HG02678 (cell line): Measurements from ENCODE around the gene EVI2A.

ENCODE experiments used
- ATAC-seq: cut with Tn5 transposase; IDR thresholded peaks from one replicate; pipeline ENCODE4 v1.9.1; 2021; ENCODE audit warnings: mild to moderate bottlenecking, moderate library complexity; ENCODE audit not compliant: unreplicated experiment

EVI2A gene

DNA sequence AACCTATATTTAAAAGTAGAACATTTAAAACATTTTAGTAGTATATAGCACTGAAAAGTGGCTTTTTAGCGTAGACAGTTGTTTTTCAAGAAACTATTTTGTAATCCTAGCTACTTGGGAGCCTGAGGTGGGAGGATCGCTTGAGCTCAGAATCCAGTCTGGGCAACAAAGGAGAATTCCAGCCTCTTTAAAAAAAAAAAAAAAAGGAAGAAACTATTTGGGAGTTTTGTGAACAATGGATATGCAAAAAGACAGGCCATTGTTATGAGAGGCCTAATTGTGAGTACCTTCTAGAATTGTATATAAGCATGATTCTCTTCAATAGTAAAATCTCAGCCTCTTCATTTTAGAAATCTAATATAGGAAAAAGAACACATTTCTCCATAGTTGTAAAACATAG is 42.0 kb downstream of the EVI2A start:
- ATAC-seq: no peak

DNA sequence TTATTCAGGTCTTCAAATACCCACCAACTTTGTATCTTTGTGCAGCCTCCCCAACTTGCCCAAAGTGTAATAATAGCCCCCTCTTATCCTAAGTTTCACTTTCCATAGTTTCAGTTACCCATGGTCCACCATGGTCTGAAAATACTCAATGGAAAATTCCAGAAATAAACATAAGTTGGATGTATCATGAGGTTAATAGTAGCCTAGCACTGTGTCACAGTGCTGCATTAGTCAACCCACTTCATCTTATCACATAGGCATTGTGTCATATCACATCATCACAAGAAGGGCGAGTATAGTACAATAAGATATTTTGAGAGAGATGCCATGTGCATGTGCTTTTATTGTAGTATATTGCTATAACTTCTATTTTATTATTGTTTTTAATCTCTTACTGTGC is 46.3 kb downstream of the EVI2A start:
- no peak for ATAC-seq

DNA sequence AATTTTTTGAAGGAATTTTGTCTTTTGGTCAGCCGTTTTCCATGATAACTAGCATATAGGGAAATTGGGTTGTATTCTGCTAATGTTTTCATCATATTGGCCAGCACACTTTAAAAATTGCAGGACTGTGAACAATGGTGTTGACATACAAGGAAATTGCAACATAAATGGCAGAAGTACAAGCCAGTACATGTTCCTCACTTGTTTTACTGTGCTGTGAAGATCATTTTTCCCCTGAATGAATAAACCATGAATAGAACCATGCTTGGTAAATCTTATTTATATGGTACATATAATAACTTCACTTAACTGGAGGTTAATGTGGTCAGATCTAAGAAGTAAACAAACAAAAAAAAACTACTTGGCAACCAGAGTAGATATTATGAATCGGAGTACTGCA is 47.2 kb downstream of the EVI2A start:
- no peak for ATAC-seq

DNA sequence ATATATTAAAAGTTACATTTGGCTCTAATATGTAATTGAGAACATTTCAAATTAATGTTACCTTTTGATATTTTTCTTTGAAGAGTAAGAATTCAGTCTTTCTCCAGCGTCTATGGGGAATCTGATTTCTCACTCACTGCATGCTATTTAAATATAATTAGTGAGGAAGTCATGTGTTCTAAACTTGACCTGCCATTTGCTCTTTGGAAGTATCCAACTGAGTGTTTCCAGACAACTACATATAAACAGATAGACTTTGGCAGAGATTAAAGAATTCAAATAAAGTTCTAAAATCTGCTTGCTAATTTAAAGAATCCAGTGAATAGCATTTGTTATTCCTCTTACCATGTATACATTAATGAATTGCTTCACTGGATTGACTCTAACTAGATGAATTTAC is 47.9 kb downstream of the EVI2A start:
- ATAC-seq: no peak

DNA sequence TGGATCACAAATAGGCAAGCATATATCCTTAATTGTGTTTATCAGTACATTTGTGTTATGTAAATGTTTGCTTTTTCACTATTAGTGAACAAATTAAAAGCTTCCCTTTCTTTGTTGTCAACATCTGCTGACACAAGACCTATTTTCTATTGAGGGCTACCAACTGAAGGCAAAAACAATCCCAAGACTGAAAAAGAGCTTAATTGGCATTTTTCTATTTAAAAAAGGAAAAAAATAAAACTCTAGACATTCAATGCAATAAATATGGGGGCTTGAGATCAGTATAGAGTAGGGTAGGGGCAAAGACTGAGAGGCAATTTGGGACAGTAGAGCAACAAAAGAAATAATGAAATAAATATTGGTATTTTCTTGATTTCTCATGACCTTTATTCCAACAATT is 48.6 kb downstream of the EVI2A start:
- no peak for ATAC-seq

DNA sequence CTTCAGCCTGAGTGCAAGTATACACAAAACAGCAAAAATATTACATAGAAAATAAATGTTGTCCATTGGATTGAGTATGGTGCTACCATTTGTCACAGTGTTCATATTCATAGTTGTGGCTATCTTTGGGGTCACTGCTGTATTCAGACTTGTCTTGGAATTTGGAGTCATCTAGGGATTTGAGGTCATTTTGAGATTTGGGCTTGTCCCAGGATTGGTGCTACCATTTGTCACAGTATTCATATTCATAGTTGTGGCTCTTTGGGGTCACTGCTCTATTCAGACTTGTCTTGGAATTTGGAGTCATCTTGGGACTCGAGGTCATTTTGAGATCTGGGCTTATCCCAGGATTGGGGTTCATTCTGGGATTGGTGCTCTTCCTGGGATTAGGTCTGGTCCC is 49.2 kb downstream of the EVI2A start:
- no peak for ATAC-seq

DNA sequence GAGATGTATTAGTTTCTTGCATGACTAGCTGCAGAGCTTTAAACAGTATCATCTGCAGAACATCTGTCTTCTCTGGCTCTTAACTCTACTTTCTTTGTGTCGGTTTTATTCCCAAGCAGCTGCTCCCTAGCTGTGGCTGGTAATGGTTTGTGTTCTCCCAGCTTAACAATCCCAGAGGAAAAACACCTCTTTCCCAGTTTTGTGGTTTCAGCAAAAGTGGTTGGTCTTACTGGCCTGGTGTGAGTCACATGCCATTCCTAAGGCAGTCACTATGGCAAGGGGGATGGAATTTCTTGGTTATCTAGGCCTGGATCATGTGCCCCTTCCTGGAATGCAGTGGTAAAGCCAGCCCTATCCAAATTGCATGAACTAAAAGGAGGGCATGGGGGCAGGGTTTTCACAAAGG is 51.8 kb downstream of the EVI2A start:
- ATAC-seq: no peak

DNA sequence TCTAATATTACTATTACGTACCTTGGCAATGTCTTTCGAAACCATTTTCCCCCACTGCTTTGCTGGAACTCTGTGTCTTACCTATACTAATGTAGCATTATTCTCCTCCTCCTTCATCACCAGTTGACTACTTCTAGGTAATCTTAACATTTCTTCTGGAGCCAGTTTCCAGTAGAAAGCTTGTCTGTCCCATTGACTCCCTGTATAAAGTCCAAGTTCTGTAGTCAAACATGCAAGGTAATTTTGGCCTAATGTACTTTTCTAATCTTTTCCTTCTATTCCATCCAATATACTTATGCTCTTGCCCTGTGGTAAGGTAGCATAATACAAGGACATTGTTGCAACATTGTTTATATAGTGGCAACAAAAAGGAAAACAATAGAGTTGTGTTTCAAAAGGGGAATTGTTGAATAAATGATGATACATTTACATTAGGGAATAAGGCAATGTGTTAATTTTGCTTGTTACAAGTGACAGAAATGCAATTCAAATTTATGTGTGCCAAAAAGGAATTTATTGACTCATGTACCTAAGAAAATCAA is 52.3 kb downstream of the EVI2A start:
- no peak for ATAC-seq
